SK-N-SH treated with all-trans-retinoic acid at 6 μM for 48 hours (cell line): ENCODE data around the gene TMED1.

Experiments
- ATAC-seq: fragments of 200-7000 bp; cut with Tn5 transposase; 3 replicates; pipeline ENCODE4 v1.9.1; 2020; ENCODE audit warnings: mild to moderate bottlenecking, moderate library complexity
- BACH2 ChIP-seq: fragments of 250-450 bp; sonication (Bioruptor Pico); IDR thresholded peaks from 2 replicates; pipeline ENCODE4 v1.9.0; 2021; ENCODE audit warnings: mild to moderate bottlenecking, borderline replicate concordance
- CSDC2 ChIP-seq: fragments of 250-450 bp; sonication (Bioruptor Pico); IDR thresholded peaks from 2 replicates; pipeline ENCODE4 v1.5.0; 2020; ENCODE audit warnings: mild to moderate bottlenecking, moderate library complexity
- CSRNP3 ChIP-seq: fragments of 250-450 bp; sonication (Bioruptor Pico); IDR thresholded peaks from 2 replicates; pipeline ENCODE4 v1.5.1; 2021; ENCODE audit warnings: mild to moderate bottlenecking, moderate library complexity
- ESRRG ChIP-seq: fragments of 250-450 bp; sonication (Bioruptor Pico); IDR thresholded peaks from 2 replicates; pipeline ENCODE4 v1.6.1; 2021; ENCODE audit warnings: mild to moderate bottlenecking
- GLIS3 ChIP-seq: fragments of 250-450 bp; sonication (Bioruptor Pico); IDR thresholded peaks from 2 replicates; pipeline ENCODE4 v1.5.0; 2020; ENCODE audit warnings: mild to moderate bottlenecking, moderate library complexity
- ISL1 ChIP-seq: fragments of 250-450 bp; sonication (Bioruptor Pico); IDR thresholded peaks from 2 replicates; pipeline ENCODE4 v2.1.2; 2022; ENCODE audit warnings: mild to moderate bottlenecking, moderate library complexity
- OSR1 ChIP-seq: fragments of 250-450 bp; sonication (Bioruptor Pico); IDR thresholded peaks from 2 replicates; pipeline ENCODE4 v1.8.0; 2022; ENCODE audit warnings: moderate library complexity, mild to moderate bottlenecking, inconsistent platforms
- POU6F1 ChIP-seq: fragments of 250-450 bp; sonication (Bioruptor Pico); IDR thresholded peaks from 2 replicates; pipeline ENCODE4 v1.8.0; 2021; ENCODE audit warnings: low read depth, mild to moderate bottlenecking, moderate library complexity, borderline replicate concordance
- RARB ChIP-seq: fragments of 250-450 bp; sonication (Bioruptor Pico); IDR thresholded peaks from 2 replicates; pipeline ENCODE4 v1.8.0; 2021; ENCODE audit warnings: mild to moderate bottlenecking, moderate library complexity
- SNAI2 ChIP-seq: fragments of 250-450 bp; sonication (Bioruptor Pico); IDR thresholded peaks from 2 replicates; pipeline ENCODE4 v1.5.0; 2020; ENCODE audit warnings: mild to moderate bottlenecking, moderate library complexity
- TOX ChIP-seq: fragments of 250-450 bp; sonication (Bioruptor Pico); IDR thresholded peaks from 2 replicates; pipeline ENCODE4 v1.8.0; 2021; ENCODE audit warnings: mild to moderate bottlenecking, moderate library complexity, borderline replicate concordance
- ZC3H10 ChIP-seq: fragments of 250-450 bp; sonication (Bioruptor Pico); IDR thresholded peaks from 2 replicates; pipeline ENCODE4 v1.5.1; 2021; ENCODE audit warnings: mild to moderate bottlenecking, moderate library complexity
- ZFP3 ChIP-seq: fragments of 250-450 bp; sonication (Bioruptor Pico); IDR thresholded peaks from 2 replicates; pipeline ENCODE4 v1.5.0; 2020; ENCODE audit warnings: mild to moderate bottlenecking, moderate library complexity
- ZFP30 ChIP-seq: fragments of 450-650 bp; formaldehyde crosslinking; IDR thresholded peaks from 2 replicates; pipeline ENCODE4 v1.5.0; 2022; ENCODE audit warnings: mild to moderate bottlenecking, moderate library complexity
- ZNF565 ChIP-seq: fragments of 450-650 bp; formaldehyde crosslinking; conservative IDR thresholded peaks from 2 replicates; pipeline ENCODE4 v1.5.0; 2020; ENCODE audit warnings: low read depth, mild to moderate bottlenecking, moderate library complexity
- ZNF70 ChIP-seq: fragments of 450-650 bp; formaldehyde crosslinking; IDR thresholded peaks from 2 replicates; pipeline ENCODE4 v1.5.0; 2020; ENCODE audit warnings: mild to moderate bottlenecking, moderate library complexity
- ZNF8 ChIP-seq: fragments of 450-650 bp; formaldehyde crosslinking; IDR thresholded peaks from 2 replicates; pipeline ENCODE4 v1.5.0; 2020; ENCODE audit warnings: mild to moderate bottlenecking, moderate library complexity
- TF ChIP-seq, protein P1 (sequence below): fragments of 250-450 bp; sonication (Bioruptor Pico); IDR thresholded peaks from 2 replicates; pipeline ENCODE4 v1.5.0; 2020; ENCODE audit warnings: mild to moderate bottlenecking, moderate library complexity
- TF ChIP-seq, protein P2 (sequence below): fragments of 250-450 bp; sonication (Bioruptor Pico); IDR thresholded peaks from 2 replicates; pipeline ENCODE4 v1.5.1; 2020; ENCODE audit warnings: low read depth, mild to moderate bottlenecking, moderate library complexity

The TMED1 gene

DNA sequence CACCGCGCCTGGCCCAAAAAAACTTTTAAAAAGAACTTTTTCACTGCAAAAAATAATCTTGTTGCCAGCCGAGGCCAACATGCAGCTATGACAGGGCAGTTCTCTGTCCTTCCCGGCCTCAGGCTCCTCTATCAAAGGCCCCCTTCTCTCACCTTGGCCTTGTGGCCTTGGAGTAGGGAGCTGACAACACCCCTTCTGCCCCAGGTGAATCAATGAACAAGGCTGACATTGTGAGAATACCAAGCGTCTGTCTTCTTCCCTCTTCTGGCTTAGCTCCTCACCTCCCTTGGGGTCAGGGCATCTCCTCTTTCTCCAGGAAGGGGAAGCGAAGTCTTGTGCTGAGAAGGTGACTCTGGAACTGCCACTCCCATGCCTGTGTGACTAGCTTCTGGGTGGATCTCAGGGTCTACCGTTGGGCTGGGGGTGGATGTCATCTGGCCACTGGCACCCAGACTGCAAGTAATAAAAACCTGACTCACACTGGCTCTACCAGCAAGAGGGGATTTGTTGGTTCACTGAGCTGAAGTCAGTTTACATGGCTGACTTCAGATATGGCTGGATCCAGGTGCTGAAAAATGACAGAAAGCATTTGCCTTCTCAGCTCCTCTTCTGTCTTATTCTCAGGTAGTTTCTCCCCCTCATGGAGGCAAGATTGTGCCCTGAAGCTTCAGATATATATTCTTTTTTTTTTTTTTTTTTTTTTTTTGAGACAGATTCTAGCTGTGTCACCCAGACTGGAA is 18.5 kb upstream of the TMED1 start:
- ATAC-seq, result no peak

GRCh38 chr19:10852941-10853340 is 16.9 kb upstream of the TMED1 start:
- ATAC-seq, result no peak
- TF ChIP-seq CSRNP3 (no peak), ESRRG (CRISPR knock-in tag) (no peak), ZNF565 (CRISPR knock-in tag) (no peak), ZNF8 (CRISPR knock-in tag) (no peak), BACH2 (CRISPR knock-in tag) (no peak), ISL1 (CRISPR knock-in tag) (no peak), SNAI2 (CRISPR knock-in tag) (no peak), ZFP30 (CRISPR knock-in tag) (no peak), ZFP3 (CRISPR knock-in tag) (no peak), ZC3H10 (CRISPR knock-in tag) (no peak), GLIS3 (CRISPR knock-in tag) (no peak), CSDC2 (no peak)
- TF ChIP-seq, protein P1, sequence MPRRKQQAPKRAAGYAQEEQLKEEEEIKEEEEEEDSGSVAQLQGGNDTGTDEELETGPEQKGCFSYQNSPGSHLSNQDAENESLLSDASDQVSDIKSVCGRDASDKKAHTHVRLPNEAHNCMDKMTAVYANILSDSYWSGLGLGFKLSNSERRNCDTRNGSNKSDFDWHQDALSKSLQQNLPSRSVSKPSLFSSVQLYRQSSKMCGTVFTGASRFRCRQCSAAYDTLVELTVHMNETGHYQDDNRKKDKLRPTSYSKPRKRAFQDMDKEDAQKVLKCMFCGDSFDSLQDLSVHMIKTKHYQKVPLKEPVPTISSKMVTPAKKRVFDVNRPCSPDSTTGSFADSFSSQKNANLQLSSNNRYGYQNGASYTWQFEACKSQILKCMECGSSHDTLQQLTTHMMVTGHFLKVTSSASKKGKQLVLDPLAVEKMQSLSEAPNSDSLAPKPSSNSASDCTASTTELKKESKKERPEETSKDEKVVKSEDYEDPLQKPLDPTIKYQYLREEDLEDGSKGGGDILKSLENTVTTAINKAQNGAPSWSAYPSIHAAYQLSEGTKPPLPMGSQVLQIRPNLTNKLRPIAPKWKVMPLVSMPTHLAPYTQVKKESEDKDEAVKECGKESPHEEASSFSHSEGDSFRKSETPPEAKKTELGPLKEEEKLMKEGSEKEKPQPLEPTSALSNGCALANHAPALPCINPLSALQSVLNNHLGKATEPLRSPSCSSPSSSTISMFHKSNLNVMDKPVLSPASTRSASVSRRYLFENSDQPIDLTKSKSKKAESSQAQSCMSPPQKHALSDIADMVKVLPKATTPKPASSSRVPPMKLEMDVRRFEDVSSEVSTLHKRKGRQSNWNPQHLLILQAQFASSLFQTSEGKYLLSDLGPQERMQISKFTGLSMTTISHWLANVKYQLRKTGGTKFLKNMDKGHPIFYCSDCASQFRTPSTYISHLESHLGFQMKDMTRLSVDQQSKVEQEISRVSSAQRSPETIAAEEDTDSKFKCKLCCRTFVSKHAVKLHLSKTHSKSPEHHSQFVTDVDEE, result no peak

More for the DNA sequence above, 18.5 kb upstream of the TMED1 start:
- TF ChIP-seq ZFP30 (CRISPR knock-in tag) (no peak), RARB (CRISPR knock-in tag) (no peak), CSDC2 (no peak), TOX (CRISPR knock-in tag) (no peak)
- TF ChIP-seq, protein P1, result no peak
- TF ChIP-seq, protein P2, sequence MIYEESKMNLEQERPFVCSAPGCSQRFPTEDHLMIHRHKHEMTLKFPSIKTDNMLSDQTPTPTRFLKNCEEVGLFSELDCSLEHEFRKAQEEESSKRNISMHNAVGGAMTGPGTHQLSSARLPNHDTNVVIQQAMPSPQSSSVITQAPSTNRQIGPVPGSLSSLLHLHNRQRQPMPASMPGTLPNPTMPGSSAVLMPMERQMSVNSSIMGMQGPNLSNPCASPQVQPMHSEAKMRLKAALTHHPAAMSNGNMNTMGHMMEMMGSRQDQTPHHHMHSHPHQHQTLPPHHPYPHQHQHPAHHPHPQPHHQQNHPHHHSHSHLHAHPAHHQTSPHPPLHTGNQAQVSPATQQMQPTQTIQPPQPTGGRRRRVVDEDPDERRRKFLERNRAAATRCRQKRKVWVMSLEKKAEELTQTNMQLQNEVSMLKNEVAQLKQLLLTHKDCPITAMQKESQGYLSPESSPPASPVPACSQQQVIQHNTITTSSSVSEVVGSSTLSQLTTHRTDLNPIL (CRISPR knock-in tag), result no peak
- TF ChIP-seq, all 23 proteins: peak for 0

GRCh38 chr19:10852098-10852800 is 16.2 kb upstream of the TMED1 start:
- peak; percentile 76 for ATAC-seq
- TF ChIP-seq ZNF565 (CRISPR knock-in tag) (no peak), ESRRG (CRISPR knock-in tag) (no peak), ISL1 (CRISPR knock-in tag) (no peak), ZNF70 (CRISPR knock-in tag) (no peak), ZFP30 (CRISPR knock-in tag) (no peak), ZNF8 (CRISPR knock-in tag) (no peak), CSRNP3 (no peak), OSR1 (CRISPR knock-in tag) (no peak), BACH2 (CRISPR knock-in tag) (no peak), GLIS3 (CRISPR knock-in tag) (no peak), POU6F1 (CRISPR knock-in tag) (no peak), ZFP3 (CRISPR knock-in tag) (no peak), TOX (CRISPR knock-in tag) (no peak), SNAI2 (CRISPR knock-in tag) (no peak)
- TF ChIP-seq, protein P1, result no peak
